ENCODE measurements around the gene KRTAP10-2. TPM values are rescaled to one million over a fixed set of nuclear protein-coding genes. Genes with fewer than 3 reads are reported as not detected.

Gene KRTAP10-2
- total and polyA plus RNA-seq, 9 of the 15 experiments (the other 6 are each of a cell fraction or from before 2014, with no cell fraction given) = not detected

GRCh38 chr21:44515359-44516165 is 35.7 kb downstream of the KRTAP10-2 start:
- Histone ChIP-seq H3K4me3 (no peak overlapping the region), H3K79me2 (ENCODE audit: control insufficient read depth, insufficient read depth, low read length) (no peaks in the 10 kb centered on the region), H3K9ac (ENCODE audit: insufficient read depth in 1 of 2, low read depth in 2 of 2, low read length in 2 of 2) (0 out of 4 replicates have a peak overlapping the region, but pooled peaks of 1 of the 2 experiments have one; percentile 60), H3K9me1 (ENCODE audit: control insufficient read depth, insufficient read depth, low read length) (no peaks in the 10 kb centered on the region), H3K27ac (ENCODE audit: extremely low read depth, low read depth, low read length) (no peak overlapping the region), H3K4me1 (replicated peaks in 1 of 2; ENCODE audit: control insufficient read depth in 2 of 2, insufficient read depth in 2 of 2, low read length in 2 of 2) (peaks cover 0 to 25% of the 10 kb centered on the region in 2 experiments; a peak in 3 of 5 replicates), H3K4me2 (ENCODE audit: insufficient read depth, low read length) (no peak overlapping the region), H4K20me1 (replicated peaks; ENCODE audit: control insufficient read depth, insufficient read depth, low read length) (peaks cover 8% of the 10 kb centered on the region; the same call in 1 of the 2 replicates), H2AFZ (ENCODE audit: low read depth, low read length) (no peak overlapping the region), H3K27me3 (ENCODE audit: control insufficient read depth in 2 of 2, insufficient read depth in 2 of 2, low read length in 2 of 2) (peaks cover 0 to 28% of the 10 kb centered on the region in 2 experiments; a peak in 2 of 5 replicates), H3K9me3 (replicated peaks; ENCODE audit: control insufficient read depth, insufficient read depth, low read depth, low read length) (no peaks in the 10 kb centered on the region), H3K36me3 (ENCODE audit: control insufficient read depth, insufficient read depth, low read length) (no peaks in the 10 kb centered on the region)
- FAIRE-seq (no peak), DNase-seq (ENCODE audit: extremely low read depth in 1 of 4, low spot score in 3 of 4) (no peak), ATAC-seq (no peak)
- intact Hi-C loops (cut with micrococcal nuclease) (loop anchor here (10.0 kb wide), 1 partner anchor 409 kb away; the partner anchor contains the start of gene ITGB2), in situ Hi-C loops (cut with MboI) (loop anchor here (5.0 kb wide), 2 partner anchors 227 to 277 kb away; no protein-coding TSS in a partner anchor)
- TF ChIP-seq DEAF1 (CRISPR knock-in tag; IDR thresholded peaks at IDR 0.05) = no peak
- no peak for TF ChIP-seq PCBP1 (IDR thresholded peaks at IDR 0.05; ENCODE audit: low read depth, low read length, poor library complexity, severe bottlenecking)
- no peak for TF ChIP-seq ZHX1 (conservative IDR thresholded peaks at IDR 0.05; ENCODE audit: low read length)
- TF ChIP-seq, protein P1, sequence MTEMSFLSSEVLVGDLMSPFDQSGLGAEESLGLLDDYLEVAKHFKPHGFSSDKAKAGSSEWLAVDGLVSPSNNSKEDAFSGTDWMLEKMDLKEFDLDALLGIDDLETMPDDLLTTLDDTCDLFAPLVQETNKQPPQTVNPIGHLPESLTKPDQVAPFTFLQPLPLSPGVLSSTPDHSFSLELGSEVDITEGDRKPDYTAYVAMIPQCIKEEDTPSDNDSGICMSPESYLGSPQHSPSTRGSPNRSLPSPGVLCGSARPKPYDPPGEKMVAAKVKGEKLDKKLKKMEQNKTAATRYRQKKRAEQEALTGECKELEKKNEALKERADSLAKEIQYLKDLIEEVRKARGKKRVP (CRISPR knock-in tag; IDR thresholded peaks at IDR 0.05) = no peak
- TF ChIP-seq, protein P2, sequence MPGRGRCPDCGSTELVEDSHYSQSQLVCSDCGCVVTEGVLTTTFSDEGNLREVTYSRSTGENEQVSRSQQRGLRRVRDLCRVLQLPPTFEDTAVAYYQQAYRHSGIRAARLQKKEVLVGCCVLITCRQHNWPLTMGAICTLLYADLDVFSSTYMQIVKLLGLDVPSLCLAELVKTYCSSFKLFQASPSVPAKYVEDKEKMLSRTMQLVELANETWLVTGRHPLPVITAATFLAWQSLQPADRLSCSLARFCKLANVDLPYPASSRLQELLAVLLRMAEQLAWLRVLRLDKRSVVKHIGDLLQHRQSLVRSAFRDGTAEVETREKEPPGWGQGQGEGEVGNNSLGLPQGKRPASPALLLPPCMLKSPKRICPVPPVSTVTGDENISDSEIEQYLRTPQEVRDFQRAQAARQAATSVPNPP (IDR thresholded peaks at IDR 0.05; ENCODE audit: borderline replicate concordance, insufficient read depth, insufficient read length) = no peak
- TF ChIP-seq CSDE1 (IDR thresholded peaks at IDR 0.05) = no peak
- no peak for TF ChIP-seq CBX3 (IDR thresholded peaks at IDR 0.05; ENCODE audit: borderline replicate concordance in 1 of 2, low read length in 2 of 2)
- TF ChIP-seq NFATC3 (IDR thresholded peaks at IDR 0.05) = no peak
- TF ChIP-seq SMAD1 (IDR thresholded peaks at IDR 0.05; ENCODE audit: low read depth, low read length, partially characterized antibody) = no peak
- ChIA-PET POLR2A (interaction anchor here (0.5 to 1.4 kb wide), 7 partner anchors 10 to 429 kb away, joined by 3 to 4 read pairs (median 3); no protein-coding TSS in a partner anchor), CTCF (ENCODE audit: low intra/inter-chr PET ratio) (no interaction called here)
- BruUV-seq (replicated peaks) = no TSS peak
- 3% methylated on average over 32 of the region's 32 CpGs for WGBS (ENCODE audit: insufficient coverage, low coverage, missing lambda C conversion rate)

Data from K562 (cell line).